Measurements from ENCODE around the gene SPACDR.
"Not testable (repeated sequence)": the region's sequence is repeated elsewhere in the genome, so short reads cannot be mapped to it uniquely, and the experiment has no call there.

The SPACDR gene

GRCh38 chr7:100465702-100466311 lies 1.7 kb upstream of the SPACDR start:
- DNase-seq (ENCODE audit: low read depth) = peak; percentile 68

DNA sequence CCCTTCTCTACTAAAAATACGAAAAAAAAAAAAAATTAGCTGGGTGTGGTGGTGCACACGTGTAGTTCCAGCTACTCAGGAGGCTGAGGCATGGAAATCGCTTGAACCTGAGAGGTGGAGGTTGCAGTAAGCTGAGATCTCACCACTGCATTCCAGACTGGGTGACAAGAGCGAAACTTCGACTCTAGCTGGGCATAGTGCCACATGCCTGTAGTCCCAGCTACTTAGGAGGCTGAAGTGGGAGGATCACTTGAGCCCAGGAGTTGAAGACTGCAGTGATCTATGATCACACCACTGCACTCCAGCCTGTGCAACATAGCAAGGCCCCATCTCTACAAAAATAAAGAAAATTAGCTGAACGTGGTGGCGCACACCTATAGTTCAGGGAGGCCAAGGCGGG lies 1.2 kb upstream of the SPACDR start:
- DNase-seq (ENCODE audit: low read depth) = no peak

- DNase-seq (ENCODE audit: low read depth) = no peak
Measured at GRCh38 chr7:100464791-100465190, 731 bp upstream of the SPACDR start.

- no peak for DNase-seq (ENCODE audit: low read depth)
Measured at GRCh38 chr7:100457033-100457432, 7.0 kb downstream of the SPACDR start.

GRCh38 chr7:100456562-100456961 lies 7.5 kb downstream of the SPACDR start:
- DNase-seq (ENCODE audit: low read depth) = no peak

DNA sequence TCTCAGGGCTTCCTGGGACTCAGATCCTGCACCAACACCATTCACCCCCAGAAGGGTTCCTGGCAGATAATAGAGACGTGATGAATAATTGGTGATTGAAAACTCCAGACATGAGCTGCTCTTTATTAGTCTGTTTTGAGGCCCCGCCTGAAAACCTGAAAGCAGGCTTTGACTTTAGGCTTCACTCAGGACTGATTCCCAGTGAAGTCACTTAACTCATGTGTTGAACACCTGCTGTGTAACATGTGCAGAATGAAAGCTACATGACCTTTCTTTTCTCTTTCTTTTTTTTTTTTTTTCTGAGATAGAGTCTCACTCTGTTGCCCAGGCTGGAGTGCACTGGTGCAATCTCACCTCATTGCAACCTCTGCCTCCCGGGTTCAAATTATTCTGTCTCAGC lies 8.9 kb downstream of the SPACDR start:
- no peak for DNase-seq (ENCODE audit: low read depth)

DNA sequence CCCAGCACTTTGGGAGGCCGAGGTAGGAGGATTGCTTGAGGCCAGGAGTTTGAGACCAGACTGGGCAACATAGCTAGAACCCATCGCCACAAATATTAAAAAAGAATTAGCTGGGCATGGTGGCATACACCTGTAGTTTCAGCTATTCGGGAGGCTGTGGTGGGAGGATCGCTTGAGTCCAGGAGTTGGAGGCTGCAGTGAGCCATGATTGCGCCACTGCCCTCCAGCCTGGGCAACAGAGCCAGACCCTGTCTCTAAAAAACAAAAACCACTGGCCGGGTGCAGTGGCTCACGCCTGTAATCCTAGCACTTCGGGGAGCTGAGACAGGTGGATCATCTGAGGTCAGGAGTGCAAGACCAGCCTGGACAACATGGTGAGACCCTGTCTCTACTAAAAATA lies 10.2 kb downstream of the SPACDR start:
- not testable (repeated sequence) for DNase-seq (ENCODE audit: low read depth)

DNA sequence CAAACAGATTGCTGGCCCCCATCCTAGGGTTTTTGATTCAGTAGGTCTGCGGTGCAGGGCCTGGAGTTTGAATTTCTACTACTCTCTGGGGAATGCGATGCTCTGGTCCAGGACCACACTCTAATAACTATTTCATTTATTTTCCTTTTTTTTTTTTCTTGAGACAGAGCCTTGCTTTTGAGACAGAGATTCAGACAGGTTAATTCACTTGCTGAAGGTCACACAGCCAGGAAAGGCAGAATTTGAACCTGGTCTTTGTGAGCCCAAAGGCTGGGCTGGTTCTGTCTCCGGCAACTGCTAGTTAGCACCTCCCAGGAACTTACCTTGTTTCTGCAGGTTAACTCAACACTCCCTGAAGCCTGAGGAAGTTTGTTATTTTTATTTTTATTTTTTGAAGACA lies 11.5 kb downstream of the SPACDR start:
- DNase-seq (ENCODE audit: low read depth) = no peak

DNA sequence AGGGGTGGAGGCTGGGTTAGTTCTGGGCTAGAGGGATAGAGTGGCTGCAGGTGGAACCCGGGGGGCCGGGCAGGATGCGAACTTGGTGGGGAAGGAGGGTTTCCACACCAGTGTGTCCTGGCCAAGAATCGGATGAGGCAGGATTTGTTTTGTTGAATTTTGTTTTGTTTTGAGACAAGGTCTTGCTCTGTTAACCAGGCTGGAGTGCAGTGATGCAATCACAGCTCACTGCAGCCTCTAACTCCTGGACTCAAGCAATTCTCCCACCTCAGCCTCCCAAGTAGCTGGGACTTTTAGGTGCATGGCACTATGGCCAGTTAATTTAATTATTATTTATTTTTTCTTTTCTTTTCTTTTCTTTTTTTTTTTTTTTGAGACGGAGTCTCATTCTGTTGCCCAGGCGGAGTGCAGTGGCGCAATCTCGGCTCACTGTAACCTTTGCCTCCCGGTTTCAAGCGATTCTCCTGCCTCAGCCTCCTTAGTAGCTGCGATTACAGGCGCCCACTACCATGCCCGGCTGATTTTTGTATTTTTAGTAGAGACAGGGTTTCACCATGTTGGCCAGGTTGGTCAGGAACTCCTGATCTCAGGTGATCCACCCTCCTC lies 14.8 kb downstream of the SPACDR start:
- no peak for DNase-seq (ENCODE audit: low read depth)

DNA sequence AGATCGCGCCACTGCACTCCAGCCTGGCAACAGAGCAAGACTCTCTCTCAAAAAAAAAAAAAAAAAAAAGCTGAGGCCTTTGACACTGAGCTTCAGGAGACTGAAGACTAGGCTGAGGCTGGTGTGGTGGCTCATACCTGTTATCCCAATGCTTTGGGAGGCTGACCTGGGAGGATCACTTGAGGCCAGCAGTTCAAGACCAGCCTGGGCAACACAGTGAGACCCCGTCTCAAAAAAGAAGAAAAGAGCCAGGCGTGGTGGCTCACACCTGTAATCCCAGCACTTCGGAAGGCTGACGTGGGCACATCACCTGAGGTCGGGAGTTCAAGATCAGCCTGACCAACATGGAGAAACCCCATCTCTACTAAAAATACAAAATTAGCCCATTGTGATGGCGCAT lies 16.7 kb downstream of the SPACDR start:
- not testable (repeated sequence) for DNase-seq (ENCODE audit: low read depth)

DNA sequence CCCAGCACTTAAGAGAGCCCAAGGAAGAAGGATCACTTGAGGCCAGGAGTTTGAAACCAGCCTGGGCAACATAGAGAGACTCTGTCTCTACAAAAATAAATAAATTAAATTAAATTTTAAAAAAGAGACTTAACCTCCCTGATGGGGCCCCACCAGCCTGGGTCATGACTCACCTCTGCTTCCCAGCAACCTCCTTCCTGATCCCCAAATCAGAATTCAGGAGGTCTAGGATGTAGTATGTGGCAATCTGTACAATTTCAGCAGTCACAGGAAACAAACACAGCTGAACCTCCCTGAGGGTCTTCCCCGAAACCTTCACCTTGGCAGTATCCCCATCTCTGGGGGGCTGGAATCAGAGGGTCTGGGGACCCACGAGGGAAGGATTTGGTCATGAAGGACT lies 18.0 kb downstream of the SPACDR start:
- DNase-seq (ENCODE audit: low read depth) = no peak

- DNase-seq (ENCODE audit: low read depth) = peak; percentile 82
Measured at GRCh38 chr7:100444311-100445278, 19.5 kb downstream of the SPACDR start.

GRCh38 chr7:100443096-100443840 lies 20.8 kb downstream of the SPACDR start:
- no peak for DNase-seq (ENCODE audit: low read depth)

GRCh38 chr7:100441641-100442535 lies 22.2 kb downstream of the SPACDR start:
- DNase-seq (ENCODE audit: low read depth) = no peak

DNA sequence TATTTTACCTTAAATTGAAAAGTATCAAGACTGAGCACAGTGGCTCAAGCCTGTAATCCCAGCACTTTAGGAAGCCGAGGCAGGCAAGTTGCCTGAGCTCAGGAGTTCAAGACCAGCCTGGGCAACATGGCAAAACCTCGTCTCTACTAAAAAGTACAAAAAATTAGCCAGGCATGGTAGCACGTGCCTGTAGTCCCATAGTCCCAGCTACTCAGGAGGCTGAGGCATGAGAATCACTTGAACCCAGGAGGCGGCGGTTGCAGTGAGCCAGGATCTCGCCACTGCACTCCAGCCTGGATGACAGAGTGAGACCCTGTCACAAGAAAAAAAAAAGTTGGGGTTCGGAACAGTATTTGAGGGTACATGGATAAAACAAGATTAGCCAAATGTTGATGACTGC lies 24.8 kb downstream of the SPACDR start:
- not testable (repeated sequence) for DNase-seq (ENCODE audit: low read depth)

- not testable (repeated sequence) for DNase-seq (ENCODE audit: low read depth)
Measured at GRCh38 chr7:100438731-100439130, 25.3 kb downstream of the SPACDR start.

GRCh38 chr7:100438172-100438571 lies 25.9 kb downstream of the SPACDR start:
- no peak for DNase-seq (ENCODE audit: low read depth)

DNA sequence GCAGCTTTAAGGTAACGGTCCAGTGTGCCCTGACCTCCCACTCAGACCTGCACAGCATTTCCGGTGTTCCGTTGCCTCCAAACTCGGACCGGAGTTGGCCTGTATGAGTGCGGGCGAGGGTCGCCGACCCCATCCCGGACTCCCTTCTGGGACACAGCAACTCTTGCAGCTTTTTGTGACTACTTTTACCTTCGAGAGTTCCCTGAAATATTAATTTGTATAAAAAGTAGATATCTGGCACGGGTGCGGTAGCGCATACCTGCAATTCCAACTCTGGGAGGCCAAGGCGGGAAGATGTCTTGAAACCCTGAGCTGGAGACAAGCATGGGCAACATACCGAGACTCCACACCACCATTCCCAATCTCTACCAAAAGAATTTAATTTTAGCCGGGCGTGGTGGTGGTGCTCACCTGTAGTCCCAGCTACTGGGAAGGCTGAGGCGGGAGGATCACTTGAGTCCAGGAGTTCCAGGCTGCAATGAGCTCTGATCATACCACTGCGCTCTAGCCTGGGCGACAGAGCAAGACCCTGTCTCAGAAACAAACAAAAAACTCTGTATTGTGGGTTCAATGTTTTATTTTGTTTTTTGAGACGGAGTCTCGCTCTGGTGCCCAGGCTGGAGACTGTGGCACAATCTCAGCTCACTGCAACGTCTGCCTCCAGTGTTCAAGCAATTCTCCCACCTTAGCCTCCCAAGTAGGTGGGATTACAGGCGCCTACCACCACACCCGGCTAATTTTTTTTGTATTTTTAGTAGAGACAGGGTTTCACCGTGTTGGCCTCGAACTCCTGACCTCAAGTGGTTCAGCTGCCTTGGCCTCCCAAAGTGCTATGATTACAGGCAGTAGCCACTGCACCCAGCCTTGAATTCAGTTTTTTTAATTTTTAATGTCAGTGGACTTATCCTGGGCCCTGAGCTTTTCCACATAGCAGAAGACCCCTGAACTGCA lies 26.6 kb downstream of the SPACDR start:
- no peak for DNase-seq (ENCODE audit: low read depth)

DNA sequence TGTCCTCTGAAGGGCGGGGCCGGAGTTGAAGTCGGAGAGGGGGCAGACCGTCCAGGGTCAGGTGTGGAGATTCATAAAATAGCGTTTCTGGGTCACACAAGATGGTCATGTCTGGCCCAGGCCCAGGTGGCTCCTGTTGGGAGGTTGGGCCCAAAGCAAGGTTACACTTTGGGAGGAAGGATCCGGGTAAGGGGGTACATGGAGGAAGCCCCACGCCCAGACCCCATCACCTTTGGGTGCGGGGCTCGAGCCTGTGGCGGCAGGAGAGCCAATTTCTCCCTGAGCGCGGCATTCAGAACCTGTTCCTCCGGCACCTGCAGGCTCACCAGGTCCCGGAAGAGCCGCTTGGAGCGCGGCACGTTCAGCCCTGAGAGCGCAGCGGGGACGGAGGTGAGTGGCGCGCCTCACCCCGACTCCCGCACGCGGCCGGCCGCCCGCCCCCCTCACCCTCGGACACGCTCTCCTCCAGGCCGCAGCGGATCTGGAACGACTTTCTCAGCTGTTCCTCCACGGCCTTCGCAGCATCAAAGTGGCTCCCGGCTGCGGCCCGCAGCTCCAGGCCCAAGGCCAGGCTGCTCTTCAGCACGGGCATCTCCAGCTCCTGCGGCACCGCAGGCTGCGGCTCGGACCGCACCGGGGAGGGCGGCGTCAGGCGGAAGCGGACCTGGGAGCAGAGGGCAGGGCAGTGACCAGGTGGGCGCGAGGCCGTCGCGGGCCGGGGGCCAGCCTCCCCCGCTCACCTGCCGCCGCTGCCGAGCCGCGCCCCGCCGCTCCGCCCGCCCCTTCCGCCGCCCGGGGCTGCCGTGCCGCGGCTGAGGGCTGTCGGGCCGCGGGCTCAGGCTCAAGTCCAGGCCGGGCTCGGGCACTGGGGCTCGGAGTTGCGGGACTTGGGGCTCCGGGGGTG lies 28.4 kb downstream of the SPACDR start:
- DNase-seq (ENCODE audit: low read depth) = no peak

All from stromal cell of bone marrow (primary cell).